WERI-Rb-1 (cell line): ENCODE data around the gene MDM2.

Experiments used
- DNase-seq: peaks from one replicate; pipeline ENCODE4 v3.0.0-alpha.2; 2020
- H3K27ac ChIP-seq: fragments of 250-450 bp; sonication (Bioruptor Pico); 2 replicates; pipeline ENCODE4 v1.5.1; 2020; ENCODE audit warnings: mild to moderate bottlenecking, moderate library complexity
- H3K27me3 ChIP-seq: fragments of 250-450 bp; sonication (Bioruptor Pico); 2 replicates; pipeline ENCODE4 v1.5.1; 2021; ENCODE audit warnings: mild to moderate bottlenecking, low read depth, moderate library complexity; ENCODE audit not compliant: insufficient read depth, severe bottlenecking
- H3K36me3 ChIP-seq: fragments of 250-450 bp; sonication (Bioruptor Pico); 2 replicates; pipeline ENCODE4 v1.5.1; 2020; ENCODE audit warnings: mild to moderate bottlenecking, moderate library complexity
- H3K4me3 ChIP-seq: 2 replicates; pipeline ENCODE4 v1.5.1; 2011; ENCODE audit warnings: low read depth, mild to moderate bottlenecking, control low read depth, low read length
- H3K9me3 ChIP-seq: fragments of 250-450 bp; sonication (Bioruptor Pico); 2 replicates; pipeline ENCODE4 v1.5.1; 2021; ENCODE audit warnings: mild to moderate bottlenecking, moderate library complexity; ENCODE audit not compliant: severe bottlenecking
- CTCF ChIP-seq: IDR thresholded peaks from 2 replicates; pipeline ENCODE4 v1.5.1; 2011; ENCODE audit warnings: low read depth, mild to moderate bottlenecking, control low read depth, inconsistent platforms, low read length

Gene MDM2

GRCh38 chr12:68791897-68792481, 16.0 kb upstream of the MDM2 start:
- Histone ChIP-seq H3K4me3 (no peak overlapping the region), H3K27me3 (no peaks in the 10 kb centered on the region), H3K27ac (no peak overlapping the region), H3K36me3 (no peaks in the 10 kb centered on the region), H3K9me3 (no peaks in the 10 kb centered on the region)
- no peak for TF ChIP-seq CTCF
- no peak for DNase-seq

- Histone ChIP-seq H3K36me3 (no peaks in the 10 kb centered on the region), H3K9me3 (no peaks in the 10 kb centered on the region), H3K4me3 (no peak overlapping the region), H3K27ac (no peak overlapping the region), H3K27me3 (no peaks in the 10 kb centered on the region)
- peak; percentile 28 for DNase-seq
- TF ChIP-seq CTCF: no peak
These were observed 15.0 kb upstream of the MDM2 start for GRCh38 chr12:68792952-68793351.

- no peak for DNase-seq
- H3K4me3 ChIP-seq: no peak overlapping the region
- TF ChIP-seq CTCF: no peak
These were observed 14.5 kb upstream of the MDM2 start for GRCh38 chr12:68793436-68793835.

GRCh38 chr12:68793975-68794652, 13.9 kb upstream of the MDM2 start:
- no peak overlapping the region for H3K4me3 ChIP-seq
- no peak for TF ChIP-seq CTCF

More at GRCh38 chr12:68793436-68793835, 14.5 kb upstream of the MDM2 start:
- Histone ChIP-seq H3K27me3 (no peaks in the 10 kb centered on the region), H3K36me3 (no peaks in the 10 kb centered on the region), H3K9me3 (no peaks in the 10 kb centered on the region), H3K27ac (no peak overlapping the region)

GRCh38 chr12:68794653-68795251, 13.2 kb upstream of the MDM2 start:
- Histone ChIP-seq H3K9me3 (no peaks in the 10 kb centered on the region), H3K27me3 (no peaks in the 10 kb centered on the region), H3K36me3 (no peaks in the 10 kb centered on the region), H3K27ac (no peak overlapping the region), H3K4me3 (no peak overlapping the region)
- TF ChIP-seq CTCF: no peak
- DNase-seq: no peak

More at GRCh38 chr12:68793975-68794652, 13.9 kb upstream of the MDM2 start:
- Histone ChIP-seq H3K27ac (no peak overlapping the region), H3K36me3 (no peaks in the 10 kb centered on the region), H3K27me3 (no peaks in the 10 kb centered on the region), H3K9me3 (no peaks in the 10 kb centered on the region)
- no peak for DNase-seq
